AG04450 (cell line): ENCODE data around the gene ACSL6. TPM values are rescaled to one million over a fixed set of nuclear protein-coding genes. Genes with fewer than 3 reads are reported as not detected.

Experiments used
- CTCF ChIA-PET: fragments of 300-600, 350-600 bp; formaldehyde crosslinking; extraction: SDS; loops from one replicate; lab custom pipeline; 2022; ENCODE audit warnings: antibody characterized with exemption, inconsistent platforms; lab: Charles Lee
- POLR2A ChIA-PET: fragments of 350-600 bp; formaldehyde crosslinking; extraction: SDS; loops from one replicate; lab custom pipeline; 2021; ENCODE audit warnings: antibody characterized with exemption, inconsistent platforms; lab: Yijun Ruan, JAX
- DNase-seq: peaks from one replicate; pipeline ENCODE4 v3.0.0-alpha.2; 2011; ENCODE audit warnings: low read depth, low spot score
- H3K27ac ChIP-seq: one replicate; pipeline ENCODE4 v1.5.1; 2012; ENCODE audit warnings: low read depth, low read length, control low read depth
- H3K27me3 ChIP-seq: one replicate; pipeline ENCODE4 v1.6.0; 2012; ENCODE audit warnings: low read length; ENCODE audit not compliant: control insufficient read depth, insufficient read depth
- H3K4me3 ChIP-seq: 2 replicates; pipeline ENCODE4 v1.5.1; 2011; ENCODE audit warnings: mild to moderate bottlenecking, low read depth, low read length, control low read depth
- H3K9me3 ChIP-seq: 2 replicates; pipeline ENCODE4 v1.5.1; 2012; ENCODE audit warnings: low read length; ENCODE audit not compliant: control insufficient read depth, insufficient read depth
- CTCF ChIP-seq: IDR thresholded peaks from 2 replicates; pipeline ENCODE4 v1.5.1; 2011; ENCODE audit warnings: low read depth, low read length, control low read depth, inconsistent platforms
- polyA plus RNA-seq: library from polyadenylated mRNA; depleted of rRNA; stranded (reverse); fragments of >200 nt; gene quantifications from 2 replicates; pipeline ENCODE4 v1.2.3, GENCODE V29; 2011

Gene ACSL6
- polyA plus RNA-seq, 1 experiment, result not detected

GRCh38 chr5:131998431-131999040, 12.9 kb downstream of the ACSL6 start:
- no peak for DNase-seq

GRCh38 chr5:131997727-131998117, 13.7 kb downstream of the ACSL6 start:
- POLR2A ChIA-PET, result no interaction called here
- CTCF ChIA-PET, result interaction anchor here (0.5 to 1.7 kb wide), 2 partner anchors 9 to 176 kb away, joined by 3 to 7 read pairs; no protein-coding TSS in a partner anchor
- no peak for DNase-seq
- Histone ChIP-seq H3K9me3 (no peaks in the 10 kb centered on the region), H3K4me3 (no peak overlapping the region), H3K27me3 (peaks cover 14% of the 10 kb centered on the region), H3K27ac (no peak overlapping the region)
- no peak for TF ChIP-seq CTCF

More at GRCh38 chr5:131998431-131999040, 12.9 kb downstream of the ACSL6 start:
- Histone ChIP-seq H3K27ac (no peak overlapping the region), H3K27me3 (peaks cover 14% of the 10 kb centered on the region), H3K9me3 (no peaks in the 10 kb centered on the region), H3K4me3 (no peak overlapping the region)
- ChIA-PET POLR2A (no interaction called here), CTCF (interaction anchor here (0.5 to 1.8 kb wide), 2 partner anchors 9 to 17 kb away, joined by 5 to 8 read pairs; no protein-coding TSS in a partner anchor)
- TF ChIP-seq CTCF, result no peak

- ChIA-PET POLR2A (no interaction called here), CTCF (interaction anchor here (0.5 to 1.7 kb wide), 3 partner anchors 10 to 407 kb away, joined by 3 to 7 read pairs (median 3); no protein-coding TSS in a partner anchor)
- DNase-seq, result no peak
- Histone ChIP-seq H3K9me3 (no peaks in the 10 kb centered on the region), H3K27ac (no peak overlapping the region), H3K27me3 (peaks cover 14% of the 10 kb centered on the region), H3K4me3 (no peak overlapping the region)
- TF ChIP-seq CTCF, result no peak
Observed at GRCh38 chr5:131997026-131997726, 14.3 kb downstream of the ACSL6 start.

- Histone ChIP-seq H3K4me3 (no peak overlapping the region), H3K9me3 (no peaks in the 10 kb centered on the region), H3K27ac (no peak overlapping the region), H3K27me3 (peaks cover 15% of the 10 kb centered on the region)
- DNase-seq, result no peak
- no peak for TF ChIP-seq CTCF
- CTCF ChIA-PET, result interaction anchor here (0.5 to 1.7 kb wide), 3 partner anchors 11 to 407 kb away, joined by 3 to 7 read pairs (median 3); no protein-coding TSS in a partner anchor
- POLR2A ChIA-PET, result no interaction called here
Observed at GRCh38 chr5:131996210-131997025, 15.0 kb downstream of the ACSL6 start.
